ENCODE results near the gene PCBP3. TPM values are rescaled to one million over a fixed set of nuclear protein-coding genes. Genes with fewer than 3 reads are reported as not detected.

Gene PCBP3
- total RNA-seq, 1 experiment from 2014 or later = 3.7 TPM

GRCh38 chr21:45826676-45827301, 183.3 kb downstream of the PCBP3 start:
- no peaks in the 10 kb centered on the region for H3K36me3 Mint-ChIP-seq (ENCODE audit: insufficient read depth, unreplicated experiment)
- POLR2A ChIA-PET = interaction anchor here (0.6 kb wide), 1 partner anchor 597 kb away, joined by 3 read pairs; no protein-coding TSS in a partner anchor
- no peak for DNase-seq (ENCODE audit: unreplicated experiment)
- CTCF ChIA-PET = interaction anchor here (1.0 to 1.1 kb wide), 2 partner anchors 20 to 95 kb away, joined by 3 to 4 read pairs; no protein-coding TSS in a partner anchor
- H3K27ac Mint-ChIP-seq (ENCODE audit: low read depth, unreplicated experiment) = no peak overlapping the region
- H3K9me3 Mint-ChIP-seq (ENCODE audit: unreplicated experiment) = no peaks in the 10 kb centered on the region
- H3K4me3 Mint-ChIP-seq (ENCODE audit: unreplicated experiment) = no peak overlapping the region
- BruUV-seq (replicated peaks) = no TSS peak
- peaks cover under 1% of the 10 kb centered on the region for H3K4me1 Mint-ChIP-seq (ENCODE audit: insufficient read depth, unreplicated experiment)
- intact Hi-C loops (cut with micrococcal nuclease) = no loop called here
- peaks cover 23% of the 10 kb centered on the region for H3K27me3 Mint-ChIP-seq (ENCODE audit: insufficient read depth, unreplicated experiment)
- TF ChIP-seq CTCF (IDR thresholded peaks at IDR 0.05; ENCODE audit: unreplicated experiment) = no peak

DNA sequence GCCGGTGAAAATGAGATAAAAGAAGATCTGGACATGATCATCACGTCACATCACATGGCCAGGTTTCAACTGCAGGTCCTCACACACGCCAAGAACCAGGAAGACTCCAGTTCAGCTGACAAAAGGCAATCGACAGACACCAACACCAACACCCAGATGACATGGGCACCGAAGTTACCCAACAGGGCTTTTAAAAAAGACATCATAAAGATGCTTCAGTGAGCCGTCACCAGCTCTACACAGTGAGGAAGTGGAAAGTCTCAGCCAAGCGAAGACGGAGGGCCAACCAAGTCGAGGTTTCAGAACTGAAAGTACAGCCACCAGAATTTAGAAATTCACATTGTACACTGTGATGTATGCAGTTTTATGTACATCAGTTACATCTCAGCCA, 183.8 kb downstream of the PCBP3 start:
- ChIA-PET POLR2A (no interaction called here), CTCF (interaction anchor here (1.1 kb wide), 1 partner anchor 20 kb away, joined by 4 read pairs; no protein-coding TSS in a partner anchor)
- no peak overlapping the region for H3K27ac Mint-ChIP-seq (ENCODE audit: low read depth, unreplicated experiment)
- H3K9me3 Mint-ChIP-seq (ENCODE audit: unreplicated experiment) = no peaks in the 10 kb centered on the region
- intact Hi-C loops (cut with micrococcal nuclease) = no loop called here
- H3K36me3 Mint-ChIP-seq (ENCODE audit: insufficient read depth, unreplicated experiment) = no peaks in the 10 kb centered on the region
- no peak for TF ChIP-seq CTCF (IDR thresholded peaks at IDR 0.05; ENCODE audit: unreplicated experiment)
- no peak overlapping the region for H3K4me3 Mint-ChIP-seq (ENCODE audit: unreplicated experiment)
- no peaks in the 10 kb centered on the region for H3K4me1 Mint-ChIP-seq (ENCODE audit: insufficient read depth, unreplicated experiment)
- DNase-seq (ENCODE audit: unreplicated experiment) = no peak
- H3K27me3 Mint-ChIP-seq (ENCODE audit: insufficient read depth, unreplicated experiment) = peaks cover 18% of the 10 kb centered on the region
- no TSS peak for BruUV-seq (replicated peaks)

- Mint-ChIP-seq H3K36me3 (ENCODE audit: insufficient read depth, unreplicated experiment) (no peaks in the 10 kb centered on the region), H3K4me3 (ENCODE audit: unreplicated experiment) (no peak overlapping the region), H3K9me3 (ENCODE audit: unreplicated experiment) (no peaks in the 10 kb centered on the region), H3K4me1 (ENCODE audit: insufficient read depth, unreplicated experiment) (no peaks in the 10 kb centered on the region), H3K27me3 (ENCODE audit: insufficient read depth, unreplicated experiment) (peaks cover 12% of the 10 kb centered on the region), H3K27ac (ENCODE audit: low read depth, unreplicated experiment) (no peak overlapping the region)
- CTCF ChIA-PET = interaction anchor here (0.6 to 1.1 kb wide), 2 partner anchors 19 to 439 kb away, joined by 3 to 4 read pairs; no protein-coding TSS in a partner anchor
- no peak for DNase-seq (ENCODE audit: unreplicated experiment)
- no peak for TF ChIP-seq CTCF (IDR thresholded peaks at IDR 0.05; ENCODE audit: unreplicated experiment)
- POLR2A ChIA-PET = no interaction called here
- intact Hi-C loops (cut with micrococcal nuclease) = no loop called here
- BruUV-seq (replicated peaks) = no TSS peak
Measured at GRCh38 chr21:45827881-45828579, 184.5 kb downstream of the PCBP3 start.
